HepG2 (cell line): ENCODE data around the gene KLHL5. TPM values are rescaled to one million over a fixed set of nuclear protein-coding genes. Genes with fewer than 3 reads are reported as not detected.

Source experiments
- ATAC-seq: fragments of 200-7000 bp; cut with Tn5 transposase; 3 replicates; pipeline ENCODE4 v1.9.1; 2020; ENCODE audit warnings: mild to moderate bottlenecking, moderate library complexity
- BruUV-seq: library from RNA; stranded (reverse); fragments of 400-500 nt; replicated peaks from 2 replicates; lab custom pipeline; 2021; lab: Mats Ljungman, UMichigan
- CTCF ChIA-PET: fragments of 300-600 bp; formaldehyde crosslinking; extraction: SDS; loops from one replicate; lab custom pipeline; 2021; ENCODE audit warnings: low total read pairs, inconsistent platforms, low intra/inter-chr PET ratio; lab: Yijun Ruan, JAX
- POLR2A ChIA-PET: fragments of 350-600 bp; sonication (Branson Sonifier 250); formaldehyde crosslinking; loops from one replicate; lab custom pipeline; 2020; ENCODE audit warnings: antibody characterized with exemption, inconsistent platforms; lab: Yijun Ruan, JAX
- DNase-seq: peaks from one replicate; pipeline ENCODE4 v3.0.0-alpha.2; 2015; ENCODE audit warnings: low spot score
- FAIRE-seq: peaks from 3 replicates; lab custom pipeline; 2011; peaks lifted over from hg19 to GRCh38; lab: Jason Lieb, UNC
- H2AFZ ChIP-seq: one replicate; pipeline ENCODE4 v1.6.1; 2011; ENCODE audit warnings: low read length, inconsistent platforms
- H3K27ac ChIP-seq: fragments of 300-600 bp; 3 replicates; pipeline ENCODE4 v1.8.0; 2011; ENCODE audit warnings: mixed run types, mild to moderate bottlenecking, mixed read lengths, low read length, inconsistent platforms; ENCODE audit not compliant: insufficient read depth; ENCODE audit errors: extremely low read length
- H3K27me3 ChIP-seq, 2 experiments: fragments of 200-600 bp in 1 of 2; 2 replicates in 1 of 2; 3 replicates in 1 of 2; pipeline versions ENCODE4 v1.6.0 to v1.8.0; 2011; ENCODE audit warnings: low read length in 2 of 2, mild to moderate bottlenecking in 2 of 2, moderate library complexity in 2 of 2, inconsistent platforms in 1 of 2; ENCODE audit not compliant: insufficient read depth in 2 of 2, control insufficient read depth in 1 of 2
- H3K36me3 ChIP-seq, 2 experiments: fragments of 200-600 bp in 1 of 2; replicated peaks in 1 of 2; 2 replicates in 1 of 2; 3 replicates in 1 of 2; pipeline versions ENCODE4 v1.5.1 to v1.8.0; 2011; ENCODE audit warnings: low read length in 2 of 2, inconsistent platforms in 1 of 2; ENCODE audit not compliant: insufficient read depth in 2 of 2, control insufficient read depth in 1 of 2
- H3K4me1 ChIP-seq: 2 replicates; pipeline ENCODE4 v1.5.1; 2012; ENCODE audit warnings: low read length, inconsistent platforms; ENCODE audit not compliant: insufficient read depth
- H3K4me2 ChIP-seq: 2 replicates; pipeline ENCODE4 v1.6.0; 2011; ENCODE audit warnings: low read depth, low read length, inconsistent platforms
- H3K4me3 ChIP-seq, 3 experiments: fragments of 200-600 bp in 1 of 3; sonication (generic), shearing (Covaris generic) in 1 of 3; replicated peaks in 1 of 3; 2 replicates each; pipeline ENCODE4 v1.5.1; 2011 to 2016; ENCODE audit warnings: low read length in 3 of 3, inconsistent platforms in 2 of 3, low read depth in 2 of 3, mild to moderate bottlenecking in 2 of 3, control low read depth in 1 of 3, mixed read lengths in 1 of 3; ENCODE audit not compliant: insufficient read depth in 1 of 3
- H3K79me2 ChIP-seq: one replicate; pipeline ENCODE4 v1.6.1; 2011; ENCODE audit warnings: low read length, inconsistent platforms; ENCODE audit not compliant: insufficient read depth
- H3K9ac ChIP-seq: 2 replicates; pipeline ENCODE4 v1.6.0; 2011; ENCODE audit warnings: mild to moderate bottlenecking, low read depth, low read length, inconsistent platforms; ENCODE audit not compliant: insufficient read depth
- H3K9me3 ChIP-seq: 2 replicates; pipeline ENCODE4 v1.5.1; 2012; ENCODE audit warnings: mild to moderate bottlenecking, low read length
- H4K20me1 ChIP-seq: 2 replicates; pipeline ENCODE4 v1.6.0; 2011; ENCODE audit warnings: inconsistent platforms, mild to moderate bottlenecking, low read length, moderate library complexity; ENCODE audit not compliant: insufficient read depth
- TAF1 ChIP-seq: sonication (generic); formaldehyde crosslinking; IDR thresholded peaks from 2 replicates; pipeline ENCODE4 v1.4.0; 2020; ENCODE audit warnings: missing genetic modification reagents
- ZNF256 ChIP-seq: sonication (generic); formaldehyde crosslinking; conservative IDR thresholded peaks from 2 replicates; pipeline ENCODE4 v1.4.0; 2020; ENCODE audit warnings: missing genetic modification reagents
- ZNF446 ChIP-seq: sonication (generic); formaldehyde crosslinking; IDR thresholded peaks from 2 replicates; pipeline ENCODE4 v1.5.0; 2020; ENCODE audit warnings: mild to moderate bottlenecking, missing genetic modification reagents
- ZNF556 ChIP-seq: sonication (generic); formaldehyde crosslinking; IDR thresholded peaks from 2 replicates; pipeline ENCODE4 v1.4.0; 2020; ENCODE audit warnings: mild to moderate bottlenecking, missing genetic modification reagents, borderline replicate concordance
- ZNF792 ChIP-seq: IDR thresholded peaks from 2 replicates; pipeline ENCODE4 v1.6.1; 2016
- ZNF816 ChIP-seq: sonication (generic); formaldehyde crosslinking; IDR thresholded peaks from 2 replicates; pipeline ENCODE4 v1.8.0; 2022; ENCODE audit warnings: missing genetic modification reagents, mild to moderate bottlenecking, borderline replicate concordance
- WGBS: methylation state at CpG from one replicate; pipeline ENCODE4 v1.1.6; 2017; ENCODE audit warnings: low lambda C conversion rate; 5-methylcytosine and 5-hydroxymethylcytosine counted together
- in situ Hi-C: cut with HindIII; loops from 2 replicates; pipeline ENCODE4 v1.10.0; 2017; ENCODE audit warnings: low pct_unique_long_range_greater_than_20kb; ENCODE audit not compliant: extremely low pct_ligation_motif_present
- intact Hi-C: fragments of 100-400 bp; cut with micrococcal nuclease; formaldehyde crosslinking; loops from one replicate; pipeline ENCODE4 v1.10.0; 2022; ENCODE audit not compliant: unreplicated experiment
- polyA plus RNA-seq, 8 experiments: library from polyadenylated mRNA; depleted of rRNA in 3 of 8; stranded (reverse) in 7 of 8; unstranded in 1 of 8; fragments of >200 nt; fragmentation: Illumina TruSeq in 4 of 8; extraction: Trizol in 4 of 8; gene quantifications; 2 replicates each; pipeline versions ENCODE4 v1.2.1 to v1.2.3, GENCODE V29; 2011 to 2016; ENCODE audit warnings: low read depth in 4 of 8, missing spikeins in 1 of 8, mixed read lengths in 1 of 8; ENCODE audit not compliant: insufficient read depth in 1 of 8
- total RNA-seq, 5 experiments: library from RNA; depleted of rRNA; stranded (reverse); fragments of >200 nt; fragmentation: Illumina TruSeq; extraction: Trizol; gene quantifications; 2 replicates each; pipeline ENCODE4 v1.2.3, GENCODE V29; 2016; ENCODE audit warnings: low read depth in 1 of 5
- TF ChIP-seq, protein P1 (sequence below), 2 experiments: fragments of 450-650 bp in 1 of 2; sonication (generic) in 1 of 2; formaldehyde crosslinking in 1 of 2; IDR thresholded peaks; 2 replicates each; pipeline versions ENCODE4 v1.6.1 to v1.8.0; 2016 to 2022; ENCODE audit warnings: antibody characterized with exemption in 1 of 2, mild to moderate bottlenecking in 1 of 2, missing genetic modification reagents in 1 of 2
- TF ChIP-seq, protein P2 (sequence below): sonication (generic); formaldehyde crosslinking; IDR thresholded peaks from 2 replicates; pipeline ENCODE4 v1.4.0; 2020; ENCODE audit warnings: missing genetic modification reagents, borderline replicate concordance

KLHL5 gene
- total and polyA plus RNA-seq, 2 of the 13 experiments (the other 11 are each of a cell fraction or from before 2014, with no cell fraction given), result 36.2 to 38.7 TPM

DNA sequence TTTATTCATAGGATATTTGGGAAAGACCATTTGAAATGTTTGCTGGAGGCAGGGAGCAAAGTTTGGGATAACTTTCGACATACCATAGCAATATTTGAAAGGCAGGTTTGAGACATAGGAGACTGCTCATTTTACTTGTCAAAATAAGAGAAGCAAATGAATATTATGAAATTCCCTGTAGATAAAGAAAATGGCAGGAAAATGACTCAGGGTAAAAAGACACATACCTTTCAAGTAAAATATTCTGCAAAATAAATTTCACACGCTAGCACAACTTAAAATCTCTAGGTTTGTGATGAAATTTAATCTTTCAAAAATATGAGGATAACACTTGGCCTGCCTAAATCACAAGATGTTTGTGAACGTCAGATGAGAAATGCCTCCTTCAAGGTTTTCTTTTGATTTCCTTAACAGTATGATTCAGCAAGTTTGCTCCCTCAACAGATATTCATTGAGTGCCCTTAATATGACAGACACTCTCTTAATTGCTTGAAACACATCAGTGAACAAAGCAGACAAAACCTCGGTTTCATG lies 36.4 kb upstream of the KLHL5 start:
- in situ Hi-C loops (no loop called here), intact Hi-C loops (no loop called here)
- FAIRE-seq, result no peak
- no peaks in the 10 kb centered on the region for H4K20me1 ChIP-seq
- ChIA-PET CTCF (no interaction called here), POLR2A (no interaction called here)
- H2AFZ ChIP-seq, result no peak overlapping the region
- WGBS, result 71% methylated on average over 4 of the region's 4 CpGs
- H3K79me2 ChIP-seq, result no peaks in the 10 kb centered on the region
- BruUV-seq, result no TSS peak
- no peak for ATAC-seq
- TF ChIP-seq, protein P1, sequence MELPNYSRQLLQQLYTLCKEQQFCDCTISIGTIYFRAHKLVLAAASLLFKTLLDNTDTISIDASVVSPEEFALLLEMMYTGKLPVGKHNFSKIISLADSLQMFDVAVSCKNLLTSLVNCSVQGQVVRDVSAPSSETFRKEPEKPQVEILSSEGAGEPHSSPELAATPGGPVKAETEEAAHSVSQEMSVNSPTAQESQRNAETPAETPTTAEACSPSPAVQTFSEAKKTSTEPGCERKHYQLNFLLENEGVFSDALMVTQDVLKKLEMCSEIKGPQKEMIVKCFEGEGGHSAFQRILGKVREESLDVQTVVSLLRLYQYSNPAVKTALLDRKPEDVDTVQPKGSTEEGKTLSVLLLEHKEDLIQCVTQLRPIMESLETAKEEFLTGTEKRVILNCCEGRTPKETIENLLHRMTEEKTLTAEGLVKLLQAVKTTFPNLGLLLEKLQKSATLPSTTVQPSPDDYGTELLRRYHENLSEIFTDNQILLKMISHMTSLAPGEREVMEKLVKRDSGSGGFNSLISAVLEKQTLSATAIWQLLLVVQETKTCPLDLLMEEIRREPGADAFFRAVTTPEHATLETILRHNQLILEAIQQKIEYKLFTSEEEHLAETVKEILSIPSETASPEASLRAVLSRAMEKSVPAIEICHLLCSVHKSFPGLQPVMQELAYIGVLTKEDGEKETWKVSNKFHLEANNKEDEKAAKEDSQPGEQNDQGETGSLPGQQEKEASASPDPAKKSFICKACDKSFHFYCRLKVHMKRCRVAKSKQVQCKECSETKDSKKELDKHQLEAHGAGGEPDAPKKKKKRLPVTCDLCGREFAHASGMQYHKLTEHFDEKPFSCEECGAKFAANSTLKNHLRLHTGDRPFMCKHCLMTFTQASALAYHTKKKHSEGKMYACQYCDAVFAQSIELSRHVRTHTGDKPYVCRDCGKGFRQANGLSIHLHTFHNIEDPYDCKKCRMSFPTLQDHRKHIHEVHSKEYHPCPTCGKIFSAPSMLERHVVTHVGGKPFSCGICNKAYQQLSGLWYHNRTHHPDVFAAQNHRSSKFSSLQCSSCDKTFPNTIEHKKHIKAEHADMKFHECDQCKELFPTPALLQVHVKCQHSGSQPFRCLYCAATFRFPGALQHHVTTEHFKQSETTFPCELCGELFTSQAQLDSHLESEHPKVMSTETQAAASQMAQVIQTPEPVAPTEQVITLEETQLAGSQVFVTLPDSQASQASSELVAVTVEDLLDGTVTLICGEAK (IDR thresholded peaks at IDR 0.05), result no peak
- TF ChIP-seq, protein P1 (CRISPR knock-in tag; IDR thresholded peaks at IDR 0.05), result no peak
- TF ChIP-seq TAF1, result no peak
- no peak for TF ChIP-seq ZNF792
- TF ChIP-seq ZNF816 (CRISPR knock-in tag), result no peak
- no peak for TF ChIP-seq ZNF256 (CRISPR knock-in tag)
- TF ChIP-seq, protein P2, sequence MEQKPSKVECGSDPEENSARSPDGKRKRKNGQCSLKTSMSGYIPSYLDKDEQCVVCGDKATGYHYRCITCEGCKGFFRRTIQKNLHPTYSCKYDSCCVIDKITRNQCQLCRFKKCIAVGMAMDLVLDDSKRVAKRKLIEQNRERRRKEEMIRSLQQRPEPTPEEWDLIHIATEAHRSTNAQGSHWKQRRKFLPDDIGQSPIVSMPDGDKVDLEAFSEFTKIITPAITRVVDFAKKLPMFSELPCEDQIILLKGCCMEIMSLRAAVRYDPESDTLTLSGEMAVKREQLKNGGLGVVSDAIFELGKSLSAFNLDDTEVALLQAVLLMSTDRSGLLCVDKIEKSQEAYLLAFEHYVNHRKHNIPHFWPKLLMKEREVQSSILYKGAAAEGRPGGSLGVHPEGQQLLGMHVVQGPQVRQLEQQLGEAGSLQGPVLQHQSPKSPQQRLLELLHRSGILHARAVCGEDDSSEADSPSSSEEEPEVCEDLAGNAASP (CRISPR knock-in tag), result no peak
- TF ChIP-seq ZNF556 (CRISPR knock-in tag), result no peak
- no peak for TF ChIP-seq ZNF446 (CRISPR knock-in tag)
- H3K4me2 ChIP-seq, result no peak overlapping the region
- H3K4me3 ChIP-seq, result no peak overlapping the region
- DNase-seq, result peak; percentile 19
- peaks cover 8% of the 10 kb centered on the region for H3K4me1 ChIP-seq
- H3K9ac ChIP-seq, result no peak overlapping the region
- no peak overlapping the region for H3K27ac ChIP-seq
- H3K9me3 ChIP-seq, result no peaks in the 10 kb centered on the region
- H3K27me3 ChIP-seq, result no peaks in the 10 kb centered on the region
- H3K36me3 ChIP-seq, result no peaks in the 10 kb centered on the region
